Common myeloid progenitor, CD34-positive (primary cell): Measurements from ENCODE around the gene DPP10.
"Not testable (repeated sequence)": the region's sequence is repeated elsewhere in the genome, so short reads cannot be mapped to it uniquely, and the experiment has no call there.

ENCODE experiments used
- CTCF ChIA-PET: fragments of 350-600 bp; sonication (Branson Sonifier 250); formaldehyde crosslinking; loops from one replicate; lab custom pipeline; 2021; ENCODE audit warnings: antibody characterized with exemption; lab: Charles Lee
- POLR2A ChIA-PET: fragments of 350-600 bp; sonication (Branson Sonifier 250); formaldehyde crosslinking; loops from one replicate; lab custom pipeline; 2021; ENCODE audit warnings: antibody characterized with exemption; lab: Charles Lee
- DNase-seq, 3 donors: peaks; one replicate each; pipeline versions ENCODE4 v3.0.0 to v3.0.0-alpha.2; 2013
- H3K27ac ChIP-seq, 2 experiments: 1 replicate in 1 of 2; 2 replicates in 1 of 2; pipeline ENCODE4 v1.7.0; 2013; ENCODE audit warnings: inconsistent platforms in 2 of 2, low read length in 2 of 2, mild to moderate bottlenecking in 2 of 2, low read depth in 1 of 2, moderate library complexity in 1 of 2; ENCODE audit not compliant: severe bottlenecking in 2 of 2, insufficient read depth in 1 of 2, poor library complexity in 1 of 2
- H3K27me3 ChIP-seq, 5 experiments: replicated peaks in 2 of 5; 1 replicate in 3 of 5; 2 replicates in 2 of 5; pipeline versions ENCODE4 v1.6.1 to v1.7.0; 2013; ENCODE audit warnings: low read length in 4 of 5, mild to moderate bottlenecking in 2 of 5, moderate library complexity in 2 of 5, inconsistent platforms in 1 of 5; ENCODE audit not compliant: insufficient read depth in 5 of 5, control insufficient read depth in 4 of 5
- H3K36me3 ChIP-seq, 4 experiments: 1 replicate in 2 of 4; 2 replicates in 2 of 4; pipeline versions ENCODE4 v1.6.1 to v1.7.0; 2013; ENCODE audit warnings: low read length in 3 of 4, control low read depth in 1 of 4, mild to moderate bottlenecking in 1 of 4; ENCODE audit not compliant: control insufficient read depth in 4 of 4, insufficient read depth in 4 of 4
- H3K4me1 ChIP-seq, 4 experiments: 1 replicate in 3 of 4; 2 replicates in 1 of 4; pipeline versions ENCODE4 v1.6.1 to v1.7.1; 2013; ENCODE audit warnings: low read length in 3 of 4, mild to moderate bottlenecking in 3 of 4, control low read depth in 1 of 4, inconsistent platforms in 1 of 4, moderate library complexity in 1 of 4; ENCODE audit not compliant: control insufficient read depth in 4 of 4, insufficient read depth in 4 of 4; ENCODE audit errors: control extremely low read depth in 1 of 4
- H3K4me3 ChIP-seq, 7 experiments: 1 replicate in 4 of 7; 2 replicates in 3 of 7; pipeline versions ENCODE4 v1.5.1 to v1.7.0; 2013; ENCODE audit warnings: mild to moderate bottlenecking in 7 of 7, low read length in 6 of 7, moderate library complexity in 6 of 7, inconsistent platforms in 2 of 7, low read depth in 2 of 7, control low read depth in 1 of 7; ENCODE audit not compliant: insufficient read depth in 4 of 7, control insufficient read depth in 1 of 7; ENCODE audit errors: extremely low read depth in 1 of 7
- H3K9me3 ChIP-seq, 5 experiments: 1 replicate in 4 of 5; 2 replicates in 1 of 5; pipeline versions ENCODE4 v1.6.1 to v1.7.1; 2013; ENCODE audit warnings: low read length in 4 of 5, mild to moderate bottlenecking in 2 of 5, inconsistent platforms in 1 of 5, low read depth in 1 of 5, moderate library complexity in 1 of 5; ENCODE audit not compliant: control insufficient read depth in 4 of 5, insufficient read depth in 2 of 5; ENCODE audit errors: control extremely low read depth in 1 of 5
- WGBS: methylation state at CpG from one replicate; pipeline ENCODE4 v1.1.5; 2013; ENCODE audit not compliant: insufficient coverage; 5-methylcytosine and 5-hydroxymethylcytosine counted together

Gene DPP10

GRCh38 chr2:115422004-115422634, 979.7 kb downstream of the DPP10 start:
- POLR2A ChIA-PET: interaction anchor here (0.6 kb wide), 1 partner anchor 88 kb away, joined by 4 read pairs; no protein-coding TSS in a partner anchor
- Histone ChIP-seq H3K27ac (no peak overlapping the region), H3K4me3 (no peak overlapping the region), H3K36me3 (no peaks in the 10 kb centered on the region), H3K4me1 (no peaks in the 10 kb centered on the region), H3K9me3 (no peaks in the 10 kb centered on the region), H3K27me3 (no peaks in the 10 kb centered on the region)
- CTCF ChIA-PET: no interaction called here
- no CpG with 5 or more reads among the region's 3 CpGs for WGBS
- no peak for DNase-seq

- Histone ChIP-seq H3K4me1 (no peaks in the 10 kb centered on the region), H3K4me3 (no peak overlapping the region), H3K36me3 (no peaks in the 10 kb centered on the region), H3K9me3 (no peaks in the 10 kb centered on the region), H3K27me3 (no peaks in the 10 kb centered on the region), H3K27ac (no peak overlapping the region)
- POLR2A ChIA-PET: no interaction called here
- no peak for DNase-seq
- WGBS: 100% methylated on average over 1 of the region's 1 CpG
- CTCF ChIA-PET: no interaction called here
Observed at GRCh38 chr2:115427436-115427835, 985.0 kb downstream of the DPP10 start.

- whole genome bisulfite sequencing: 50% methylated on average over 1 of the region's 6 CpGs
- CTCF ChIA-PET, H3K4me3 ChIP-seq, DNase-seq, H3K36me3 ChIP-seq, H3K4me1 ChIP-seq, POLR2A ChIA-PET, H3K27ac ChIP-seq, H3K9me3 ChIP-seq, H3K27me3 ChIP-seq: not testable (repeated sequence)
Observed at GRCh38 chr2:115440746-115441145, 998.3 kb downstream of the DPP10 start.

GRCh38 chr2:115443539-115444185, 1001.2 kb downstream of the DPP10 start:
- CTCF ChIA-PET: no interaction called here

GRCh38 chr2:115460008-115460407, 1017.6 kb downstream of the DPP10 start:
- POLR2A ChIA-PET: no interaction called here
- Histone ChIP-seq H3K4me3 (no peak overlapping the region), H3K9me3 (no peaks in the 10 kb centered on the region), H3K36me3 (no peaks in the 10 kb centered on the region), H3K27me3 (no peaks in the 10 kb centered on the region), H3K4me1 (no peaks in the 10 kb centered on the region), H3K27ac (no peak overlapping the region)
- DNase-seq: no peak
- CTCF ChIA-PET: no interaction called here
- WGBS: no CpG with 5 or more reads among the region's 2 CpGs

More at GRCh38 chr2:115443539-115444185, 1001.2 kb downstream of the DPP10 start:
- DNase-seq: no peak
- POLR2A ChIA-PET: no interaction called here
- Histone ChIP-seq H3K27ac (no peak overlapping the region), H3K27me3 (no peaks in the 10 kb centered on the region), H3K4me3 (no peak overlapping the region), H3K9me3 (peaks cover 0 to 2% (median 0%) of the 10 kb centered on the region in 5 experiments), H3K36me3 (no peaks in the 10 kb centered on the region), H3K4me1 (no peaks in the 10 kb centered on the region)
- WGBS: 60% methylated on average over 1 of the region's 1 CpG

GRCh38 chr2:115480741-115481140, 1038.3 kb downstream of the DPP10 start:
- Histone ChIP-seq H3K27ac (no peak overlapping the region), H3K27me3 (no peaks in the 10 kb centered on the region), H3K4me3 (no peak overlapping the region), H3K36me3 (no peaks in the 10 kb centered on the region), H3K9me3 (no peaks in the 10 kb centered on the region), H3K4me1 (no peaks in the 10 kb centered on the region)
- WGBS: no CpG with 5 or more reads among the region's 1 CpG
- ChIA-PET POLR2A (no interaction called here), CTCF (no interaction called here)
- no peak for DNase-seq

- ChIA-PET POLR2A (no interaction called here), CTCF (no interaction called here)
- Histone ChIP-seq H3K4me1 (no peaks in the 10 kb centered on the region), H3K9me3 (no peaks in the 10 kb centered on the region), H3K36me3 (no peaks in the 10 kb centered on the region), H3K4me3 (no peak overlapping the region), H3K27me3 (no peaks in the 10 kb centered on the region), H3K27ac (no peak overlapping the region)
- DNase-seq: no peak
- 100% methylated on average over 1 of the region's 2 CpGs for WGBS
Observed at GRCh38 chr2:115481842-115482241, 1039.4 kb downstream of the DPP10 start.
